NT2/D1 (cell line): ENCODE data around the gene ASPSCR1.

Source experiments
- YY1 ChIP-seq: IDR thresholded peaks from 2 replicates; pipeline ENCODE4 v1.6.1; 2011; ENCODE audit not compliant: insufficient read length, insufficient read depth
- ZNF274 ChIP-seq: IDR thresholded peaks from 2 replicates; pipeline ENCODE4 v1.6.1; 2011; ENCODE audit warnings: mild to moderate bottlenecking, low read depth, low read length

- TF ChIP-seq ZNF274 (no peak), YY1 (no peak)
Observed at GRCh38 chr17:82029990-82030469, 52.6 kb downstream of the ASPSCR1 start.
